Body of pancreas (tissue), 4 donors: ENCODE measurements around the gene AEN.

ENCODE experiments used
- POLR2A ChIP-seq, 3 donors: fragments of 450-650 bp; IDR thresholded peaks; one replicate each; pipeline ENCODE4 v1.6.1; 2016; ENCODE audit warnings: antibody characterized with exemption in 3 of 3, mild to moderate bottlenecking in 2 of 3
- TF ChIP-seq, protein P1 (sequence below), 7 experiments: fragments of 450-650 bp in 4 of 7; fragments of 200-600 bp in 3 of 7; sonication (generic) in 3 of 7; IDR thresholded peaks; one replicate each; pipeline ENCODE4 v1.5.1; 2016 to 2019; ENCODE audit warnings: antibody characterized with exemption in 7 of 7

DNA sequence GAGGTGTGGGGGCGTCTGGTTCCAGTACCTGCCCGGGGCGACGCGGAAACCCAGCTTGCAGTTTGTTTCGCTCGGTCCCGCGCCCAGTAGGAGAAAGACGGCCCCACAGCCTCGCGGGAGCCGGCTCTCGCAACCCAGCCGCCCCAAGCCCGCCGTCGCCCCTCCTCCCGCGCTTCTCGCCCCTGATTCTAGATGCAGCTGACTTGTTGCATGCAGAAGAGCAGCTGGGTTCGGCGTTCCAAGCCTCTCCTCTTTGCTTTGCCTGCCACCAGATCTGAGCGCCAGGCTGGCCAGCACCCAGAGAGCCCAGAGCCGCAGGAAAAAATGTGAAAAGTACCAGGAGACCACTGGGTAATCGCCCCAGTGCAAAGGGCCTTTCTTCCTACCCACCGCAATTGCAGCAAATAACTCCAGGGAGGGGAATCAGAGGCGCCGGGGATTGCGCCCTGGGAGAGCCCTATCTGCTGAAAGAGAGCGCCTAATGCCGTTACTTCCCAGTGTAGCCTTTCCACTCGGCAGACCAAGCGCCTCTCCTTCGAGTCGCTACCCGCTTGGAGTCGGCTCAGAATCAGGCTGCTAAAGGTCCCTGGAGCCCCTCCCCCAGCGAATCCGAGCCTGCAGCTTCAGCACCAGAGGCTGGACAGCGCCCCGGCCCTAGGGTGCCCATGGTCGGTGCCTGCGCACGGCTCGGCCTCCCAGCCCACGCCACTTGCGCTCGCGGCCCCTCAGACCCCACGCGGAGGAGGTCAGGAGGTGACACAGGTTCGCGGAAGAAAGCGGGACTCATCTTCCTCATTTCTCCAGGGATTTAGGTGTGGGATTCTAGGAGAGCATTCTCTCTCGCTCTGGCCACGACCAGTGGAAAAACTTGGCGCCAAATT, 15.7 kb upstream of the AEN start:
- TF ChIP-seq, protein P1, sequence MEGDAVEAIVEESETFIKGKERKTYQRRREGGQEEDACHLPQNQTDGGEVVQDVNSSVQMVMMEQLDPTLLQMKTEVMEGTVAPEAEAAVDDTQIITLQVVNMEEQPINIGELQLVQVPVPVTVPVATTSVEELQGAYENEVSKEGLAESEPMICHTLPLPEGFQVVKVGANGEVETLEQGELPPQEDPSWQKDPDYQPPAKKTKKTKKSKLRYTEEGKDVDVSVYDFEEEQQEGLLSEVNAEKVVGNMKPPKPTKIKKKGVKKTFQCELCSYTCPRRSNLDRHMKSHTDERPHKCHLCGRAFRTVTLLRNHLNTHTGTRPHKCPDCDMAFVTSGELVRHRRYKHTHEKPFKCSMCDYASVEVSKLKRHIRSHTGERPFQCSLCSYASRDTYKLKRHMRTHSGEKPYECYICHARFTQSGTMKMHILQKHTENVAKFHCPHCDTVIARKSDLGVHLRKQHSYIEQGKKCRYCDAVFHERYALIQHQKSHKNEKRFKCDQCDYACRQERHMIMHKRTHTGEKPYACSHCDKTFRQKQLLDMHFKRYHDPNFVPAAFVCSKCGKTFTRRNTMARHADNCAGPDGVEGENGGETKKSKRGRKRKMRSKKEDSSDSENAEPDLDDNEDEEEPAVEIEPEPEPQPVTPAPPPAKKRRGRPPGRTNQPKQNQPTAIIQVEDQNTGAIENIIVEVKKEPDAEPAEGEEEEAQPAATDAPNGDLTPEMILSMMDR (IDR thresholded peaks at IDR 0.05) = no peak
- TF ChIP-seq POLR2A (IDR thresholded peaks at IDR 0.05) = no peak
